DMS79 treated with DMSO at 0.1 percent for 48 hours (cell line): ENCODE measurements around the gene SYNE4.

Experiments
- DNase-seq: peaks from one replicate; lab custom pipeline; 2025; lab: John Stamatoyannopoulos, UW

Gene SYNE4

DNA sequence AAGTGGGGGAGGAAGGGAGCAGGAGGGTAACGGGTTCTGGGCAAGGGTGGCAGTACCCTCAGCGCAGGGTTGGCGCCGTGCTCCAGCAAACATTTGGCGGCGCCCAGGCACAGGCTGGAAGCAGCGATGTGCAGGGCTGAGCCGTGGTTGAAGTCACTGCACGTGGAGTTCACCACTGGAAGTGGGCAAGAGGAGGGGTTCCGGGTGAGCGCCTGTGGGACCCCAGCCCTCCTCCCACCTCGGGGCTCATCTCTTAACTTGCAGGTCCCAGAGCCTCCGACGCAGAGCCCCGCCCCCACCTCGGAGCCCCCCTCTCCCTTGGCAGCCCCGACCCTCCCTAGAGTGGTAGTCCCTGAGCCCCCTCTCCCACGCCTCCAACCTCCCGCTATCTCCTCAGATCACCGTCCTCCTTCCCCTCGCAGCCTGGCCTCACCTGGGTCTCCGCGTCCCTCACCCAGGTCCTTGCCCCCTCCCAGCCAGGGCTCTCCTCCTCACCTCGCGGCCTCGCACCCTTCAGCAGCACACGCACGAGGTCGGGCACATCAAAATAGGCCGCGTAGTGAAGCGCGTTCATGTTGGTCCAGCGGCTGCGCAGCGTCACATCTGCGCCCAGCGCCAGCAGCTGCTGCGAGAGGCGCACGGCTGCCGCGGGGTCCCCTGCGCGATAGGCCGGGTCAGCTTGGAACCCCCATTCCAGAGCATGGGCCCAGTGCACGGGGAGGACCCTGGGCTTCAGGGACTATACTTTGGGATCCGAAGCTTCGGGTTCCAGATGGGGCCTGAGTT is 17.7 kb upstream of the SYNE4 start:
- DNase-seq: no peak

DNA sequence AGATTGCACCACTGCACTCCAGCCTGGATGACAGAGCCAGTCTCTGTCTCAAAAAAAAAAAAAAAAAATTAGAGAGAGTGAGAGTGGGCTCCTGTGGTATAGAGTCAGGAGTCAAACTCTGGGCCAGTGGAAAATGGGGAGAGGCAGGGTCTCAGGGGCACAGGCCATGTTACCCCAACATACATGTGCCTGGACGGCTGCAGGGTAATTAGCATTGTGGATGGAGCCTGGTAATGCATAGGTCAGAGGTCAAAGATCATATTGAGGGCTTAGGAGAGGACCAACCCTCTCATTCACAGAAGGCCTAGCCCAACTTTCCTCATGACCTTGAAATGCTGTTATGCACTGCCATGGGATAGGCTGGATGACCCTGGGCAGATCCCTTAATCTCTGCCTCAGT is 16.9 kb upstream of the SYNE4 start:
- DNase-seq: no peak

DNA sequence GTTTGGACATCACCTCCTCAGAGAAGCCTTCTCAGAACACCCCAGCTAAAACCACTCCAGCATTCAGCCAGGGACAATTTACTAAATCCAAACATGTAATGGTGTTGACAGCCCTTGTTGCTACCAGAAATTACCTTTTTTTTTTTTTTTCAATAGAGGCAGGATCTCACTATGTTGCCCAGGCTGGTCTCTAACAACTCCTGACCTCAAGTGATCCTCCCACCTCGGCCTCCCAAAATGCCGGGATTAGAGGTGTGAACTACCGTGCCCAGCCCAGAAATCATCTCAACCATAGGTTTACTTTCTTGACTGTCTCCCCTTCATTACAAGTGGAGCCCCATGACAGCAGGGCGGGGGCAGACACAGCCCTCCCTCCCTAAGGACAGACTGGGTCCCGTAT is 14.8 kb upstream of the SYNE4 start:
- no peak for DNase-seq

DNA sequence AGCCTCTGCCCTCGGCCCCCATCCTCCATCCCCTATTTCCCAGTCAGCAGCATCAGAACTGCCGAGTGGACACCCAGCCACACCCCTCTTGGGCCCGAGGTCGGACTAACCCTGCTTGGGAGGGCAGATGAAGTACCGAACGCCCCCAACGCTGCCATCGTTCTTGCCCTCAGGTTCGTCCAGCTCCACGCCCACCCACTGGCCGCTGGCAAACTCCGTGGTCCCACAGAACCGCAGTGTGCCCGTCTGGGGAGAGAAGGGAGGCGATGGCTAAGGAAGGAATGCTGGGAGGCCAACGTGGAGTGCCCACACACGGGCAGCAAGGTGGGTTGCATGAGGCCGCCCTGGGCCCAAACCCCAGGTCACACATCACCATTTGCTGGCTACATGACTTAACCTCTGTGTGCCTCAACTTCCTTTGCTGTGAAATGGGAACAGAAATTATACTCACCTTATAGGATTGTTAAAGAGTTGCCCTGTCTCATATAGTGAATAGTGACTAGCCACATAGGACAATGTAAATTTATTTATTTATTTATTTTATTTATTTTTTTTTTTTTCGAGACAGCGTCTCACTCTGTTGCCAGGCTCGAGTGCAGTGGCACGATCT is 10.6 kb upstream of the SYNE4 start:
- DNase-seq: no peak

DNA sequence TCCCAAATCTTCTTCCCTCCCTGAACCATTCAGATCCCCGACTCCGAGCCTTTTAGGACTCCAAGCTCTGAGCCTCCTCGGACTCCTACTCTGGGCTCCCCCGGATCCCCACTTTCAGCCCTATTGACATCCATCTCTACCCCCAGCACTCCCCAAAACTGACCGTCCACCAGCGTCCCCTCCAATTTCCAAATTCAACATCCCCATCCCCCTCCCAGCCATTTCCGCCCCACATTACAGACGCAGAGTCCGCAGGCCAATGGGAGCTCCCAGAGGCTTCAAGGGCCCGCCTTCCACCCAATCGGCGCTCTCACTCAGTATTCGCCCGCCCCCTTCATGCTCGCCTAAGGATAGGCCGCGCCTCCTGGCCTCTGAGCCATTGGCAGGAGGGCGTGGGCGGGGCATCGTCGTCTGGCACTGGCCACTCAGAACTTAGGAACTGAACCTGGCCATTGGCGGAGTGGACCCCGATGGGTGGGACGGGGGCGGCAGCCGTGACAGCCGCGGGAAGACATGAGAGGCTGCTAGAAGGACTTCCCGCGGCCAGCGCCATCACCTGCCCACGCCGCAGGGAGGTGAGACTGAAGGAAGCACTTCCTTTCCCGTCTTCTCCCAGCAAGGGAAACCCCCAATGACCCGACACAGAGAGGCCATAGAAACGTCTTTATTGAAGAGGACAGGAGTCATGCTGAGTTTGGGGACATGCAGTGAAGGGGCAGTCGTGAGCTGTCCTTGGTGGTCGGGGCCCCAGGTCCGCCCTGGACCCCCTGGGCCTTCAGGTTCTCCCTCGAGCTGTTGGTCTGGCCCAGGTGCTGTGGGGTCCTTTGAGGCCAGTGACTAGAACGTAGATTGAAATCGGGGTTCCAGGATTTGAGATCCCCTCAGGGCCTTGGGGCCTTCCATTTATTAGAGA is 5.7 kb upstream of the SYNE4 start, which contains the start of gene ALKBH6:
Gene ALKBH6, minus strand, starts transcription at position 202 of the 913 bp plus-strand sequence. CDS start 816 bp downstream, outside the sequence.
- peak; percentile 98 for DNase-seq

DNA sequence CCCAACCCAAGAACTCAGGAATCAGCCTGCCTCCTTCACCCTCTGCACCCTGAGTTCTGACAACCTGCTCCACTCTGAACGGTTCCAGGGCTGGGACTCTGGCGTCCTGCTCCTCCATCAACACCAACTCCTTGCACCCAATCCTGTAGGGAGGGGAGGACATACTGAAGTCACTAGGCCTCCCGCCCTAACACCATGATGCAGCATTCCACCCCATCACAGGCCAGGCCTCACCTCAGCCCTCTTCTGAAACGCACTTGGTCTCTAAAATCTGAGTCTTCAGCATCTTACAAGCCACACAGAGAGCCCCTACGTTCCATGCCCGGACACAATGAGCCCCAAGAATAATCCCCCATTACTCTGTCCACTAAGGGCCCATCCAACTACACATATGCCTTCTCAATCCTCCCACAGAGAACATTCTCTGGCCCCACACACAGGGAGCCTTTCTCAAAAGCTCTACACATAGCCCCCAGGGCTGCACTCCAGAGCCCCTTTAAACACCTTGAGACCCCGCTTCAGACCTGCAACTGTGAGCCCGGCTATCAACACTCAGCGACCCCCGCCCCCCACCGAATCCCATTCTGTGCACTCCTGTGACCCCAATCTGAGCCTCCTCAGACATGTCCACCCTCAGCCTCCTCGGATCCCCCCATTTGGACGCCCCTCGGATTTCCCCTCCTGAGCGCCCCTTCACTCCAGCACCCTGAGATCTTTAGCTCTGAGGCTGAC is 4.8 kb upstream of the SYNE4 start:
- no peak for DNase-seq

DNA sequence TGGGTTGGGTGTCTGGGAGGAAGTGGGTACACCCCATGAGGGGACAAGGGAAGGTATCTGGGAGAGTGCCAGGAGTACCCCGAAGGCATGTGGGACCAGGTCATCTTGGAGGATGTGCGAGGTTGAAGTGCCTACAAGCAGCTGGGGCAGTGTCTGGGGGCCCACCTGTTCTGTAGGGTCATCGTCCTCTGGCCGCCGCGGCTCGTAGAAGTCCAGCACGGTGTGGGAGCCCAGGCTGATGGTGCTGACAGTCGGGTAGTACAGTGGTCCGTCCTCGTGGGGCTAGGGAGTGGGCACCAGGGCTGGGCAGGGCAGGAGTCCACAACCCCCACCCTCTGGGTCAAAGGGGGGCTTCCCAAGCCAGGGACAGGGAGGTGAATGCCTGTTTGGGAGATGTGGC is 1.8 kb upstream of the SYNE4 start:
- DNase-seq: no peak

DNA sequence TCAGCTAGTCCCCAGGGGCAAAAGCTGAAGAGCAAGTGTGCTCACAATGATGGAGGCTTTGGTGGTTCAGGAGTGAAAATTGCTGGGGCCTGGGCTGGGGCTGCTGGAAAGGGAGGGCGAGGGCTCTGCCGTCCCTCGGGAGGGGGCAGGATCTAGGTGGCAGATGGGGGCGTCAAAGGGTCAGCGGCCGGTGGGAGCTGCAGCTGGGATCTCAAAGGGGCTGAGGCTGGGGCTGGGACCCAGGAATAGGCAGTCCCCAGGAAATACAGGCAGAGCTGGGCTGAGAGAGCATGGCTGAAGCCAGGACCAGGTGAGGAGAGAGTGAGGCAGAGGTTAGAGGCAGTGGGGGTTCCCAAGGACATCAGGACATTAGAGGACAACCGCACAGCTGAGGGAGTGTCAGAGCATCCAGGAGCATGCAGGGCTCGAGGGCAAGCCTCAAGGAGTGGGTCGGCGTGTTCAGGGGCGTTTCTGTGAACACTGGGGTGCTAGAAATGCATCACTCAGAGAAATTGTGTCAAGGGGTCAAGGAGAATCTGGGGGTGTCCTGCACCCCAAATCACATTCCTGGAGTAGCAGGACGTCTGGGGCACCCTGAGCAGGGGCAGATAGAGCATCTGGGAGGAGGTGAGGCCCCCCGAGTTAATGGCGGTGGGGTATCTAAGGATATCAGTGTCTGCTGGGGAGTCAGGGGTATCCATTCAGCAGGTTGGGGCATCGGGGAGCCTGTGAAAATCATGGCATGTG is 1.2 kb upstream of the SYNE4 start:
- DNase-seq: no peak

DNA sequence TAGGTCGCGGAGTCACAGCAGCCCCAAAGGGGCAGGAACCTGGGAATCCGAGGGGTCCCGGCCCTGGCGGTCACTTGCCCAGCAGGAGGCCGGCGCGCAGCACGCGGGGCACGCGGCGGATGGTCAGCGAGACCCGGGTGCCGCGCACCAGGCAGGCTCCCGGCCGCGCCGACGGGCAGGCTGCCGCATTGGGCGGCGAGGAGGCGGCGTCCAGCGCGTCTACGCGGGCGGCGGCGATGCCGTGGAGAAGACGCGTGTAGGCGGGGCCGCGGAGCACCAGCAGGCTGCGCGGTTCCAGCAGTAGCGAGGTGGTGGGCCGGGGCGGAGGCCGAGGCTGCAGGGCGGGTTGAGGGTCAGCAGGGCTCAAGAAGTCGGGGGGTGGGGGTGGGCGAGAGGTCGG is 607 bp upstream of the SYNE4 start:
- peak; percentile 45 for DNase-seq

DNA sequence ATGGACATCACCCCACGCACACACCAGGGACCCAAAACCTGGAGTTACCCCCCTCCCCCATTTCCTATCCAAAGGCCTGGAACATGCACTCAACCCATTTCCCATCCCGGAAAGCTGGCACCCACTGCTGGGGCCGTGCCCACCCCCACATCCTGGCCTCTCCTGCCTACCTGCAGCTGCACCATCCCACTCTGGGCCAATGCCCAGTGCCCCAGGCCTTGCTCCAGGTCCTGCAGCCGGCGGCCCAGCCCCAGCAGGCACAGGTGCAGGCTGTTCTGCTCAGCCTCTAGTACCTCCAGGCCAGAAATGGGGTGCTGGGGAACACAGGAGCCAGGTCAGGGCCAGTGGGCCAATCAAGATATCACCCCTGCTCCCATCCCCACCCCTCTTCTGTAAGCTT is 1.7 kb downstream of the SYNE4 start:
- no peak for DNase-seq

DNA sequence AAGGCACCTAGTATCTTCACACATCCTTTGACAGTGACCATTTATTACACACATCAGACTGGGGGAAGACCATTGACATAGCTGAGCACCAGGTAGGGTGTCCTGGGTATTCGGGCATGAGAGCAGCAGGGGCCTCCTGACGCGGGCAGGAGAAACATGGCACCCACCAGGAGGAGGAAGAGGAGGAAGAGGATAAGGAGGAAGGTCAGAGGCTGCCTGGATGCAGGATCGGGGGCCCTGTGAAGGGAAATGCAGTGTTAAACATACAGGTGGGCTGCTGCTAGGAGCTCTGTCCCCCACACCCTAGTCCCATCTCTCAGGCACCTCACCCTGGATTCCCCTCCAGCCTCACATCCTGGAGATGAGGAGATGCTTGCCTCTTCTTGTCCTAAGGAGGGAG is 5.3 kb downstream of the SYNE4 start:
- no peak for DNase-seq

DNA sequence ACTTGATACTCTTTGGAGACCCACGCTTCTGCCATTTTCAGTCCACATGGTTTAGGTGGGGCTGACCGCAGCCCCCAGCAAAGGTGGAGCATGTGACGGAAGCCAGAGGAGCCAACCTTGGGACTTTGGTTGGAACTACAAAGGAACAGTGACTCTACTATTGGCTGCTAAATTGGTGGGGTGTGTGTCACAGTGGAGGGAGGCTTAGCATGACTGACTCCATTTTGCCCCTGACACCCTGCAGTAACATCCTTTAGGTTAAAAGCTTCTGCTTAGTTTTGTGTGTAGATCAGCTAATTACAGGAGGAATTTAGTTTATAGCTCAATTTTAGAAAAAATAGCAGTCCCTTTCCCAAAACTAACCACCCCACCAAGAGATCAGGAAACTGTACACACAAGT is 7.0 kb downstream of the SYNE4 start:
- no peak for DNase-seq

DNA sequence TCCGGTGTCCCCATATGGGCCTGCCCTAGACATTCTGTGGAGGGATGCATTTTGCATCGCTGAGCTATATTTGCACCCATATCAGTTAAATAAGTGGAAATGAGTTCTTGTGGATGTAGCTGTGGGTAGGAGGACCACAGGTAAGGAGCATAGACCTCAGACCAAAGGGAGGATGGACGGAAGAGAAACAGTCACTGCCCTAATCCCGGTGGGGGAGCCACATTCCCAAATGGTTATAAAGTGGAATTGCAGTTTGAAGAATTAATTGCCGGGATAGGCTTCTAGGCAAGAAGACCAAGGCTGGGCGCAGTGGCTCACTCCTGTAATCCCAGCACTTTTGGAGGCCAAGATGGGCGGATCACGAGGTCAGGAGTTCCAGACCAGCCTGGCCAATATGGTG is 11.8 kb downstream of the SYNE4 start:
- no peak for DNase-seq

DNA sequence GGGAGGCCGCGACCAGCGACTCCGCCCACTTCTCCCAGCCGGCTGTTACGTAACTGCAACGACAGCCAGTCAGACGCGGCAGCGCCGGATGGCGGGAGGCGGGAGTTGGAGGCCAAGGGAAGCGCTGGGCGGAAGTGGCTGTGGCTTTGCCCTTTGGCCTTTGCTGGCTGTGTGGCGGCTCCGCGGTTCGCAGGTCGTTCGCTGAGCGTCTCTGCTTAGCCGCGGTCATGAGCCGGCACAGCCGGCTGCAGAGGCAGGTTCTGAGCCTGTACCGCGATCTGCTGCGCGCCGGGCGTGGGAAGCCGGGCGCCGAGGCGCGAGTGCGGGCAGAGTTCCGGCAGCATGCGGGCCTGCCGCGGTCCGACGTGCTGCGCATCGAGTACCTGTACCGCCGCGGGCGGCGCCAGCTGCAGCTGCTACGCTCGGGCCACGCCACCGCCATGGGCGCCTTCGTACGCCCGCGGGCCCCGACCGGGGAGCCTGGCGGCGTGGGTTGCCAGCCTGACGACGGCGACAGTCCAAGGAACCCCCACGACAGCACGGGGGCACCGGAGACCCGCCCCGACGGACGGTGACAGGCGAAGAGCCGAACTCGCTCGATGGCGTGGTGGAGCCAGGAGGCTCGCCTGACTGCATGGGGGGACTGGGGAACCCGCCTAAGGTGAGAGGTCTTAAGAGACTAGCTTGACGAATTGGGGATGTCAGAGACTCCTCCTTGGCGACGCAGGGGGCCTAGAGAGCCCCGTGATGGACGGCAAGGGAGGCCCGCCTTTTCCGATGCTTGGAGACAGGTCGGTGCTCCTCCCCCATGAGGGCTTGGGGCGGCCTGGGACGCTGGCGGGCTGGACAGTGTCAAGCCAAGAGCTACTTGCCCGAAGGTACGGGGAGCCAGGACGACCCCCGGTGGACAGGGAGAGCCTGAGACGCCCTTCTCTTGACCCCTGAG is 13.3 kb downstream of the SYNE4 start, which contains the start of gene SDHAF1:
Gene SDHAF1, plus strand, starts transcription at position 141 of the 946 bp plus-strand sequence. Its CDS starts 87 bp downstream, at position 228.
- DNase-seq: peak; percentile 94

DNA sequence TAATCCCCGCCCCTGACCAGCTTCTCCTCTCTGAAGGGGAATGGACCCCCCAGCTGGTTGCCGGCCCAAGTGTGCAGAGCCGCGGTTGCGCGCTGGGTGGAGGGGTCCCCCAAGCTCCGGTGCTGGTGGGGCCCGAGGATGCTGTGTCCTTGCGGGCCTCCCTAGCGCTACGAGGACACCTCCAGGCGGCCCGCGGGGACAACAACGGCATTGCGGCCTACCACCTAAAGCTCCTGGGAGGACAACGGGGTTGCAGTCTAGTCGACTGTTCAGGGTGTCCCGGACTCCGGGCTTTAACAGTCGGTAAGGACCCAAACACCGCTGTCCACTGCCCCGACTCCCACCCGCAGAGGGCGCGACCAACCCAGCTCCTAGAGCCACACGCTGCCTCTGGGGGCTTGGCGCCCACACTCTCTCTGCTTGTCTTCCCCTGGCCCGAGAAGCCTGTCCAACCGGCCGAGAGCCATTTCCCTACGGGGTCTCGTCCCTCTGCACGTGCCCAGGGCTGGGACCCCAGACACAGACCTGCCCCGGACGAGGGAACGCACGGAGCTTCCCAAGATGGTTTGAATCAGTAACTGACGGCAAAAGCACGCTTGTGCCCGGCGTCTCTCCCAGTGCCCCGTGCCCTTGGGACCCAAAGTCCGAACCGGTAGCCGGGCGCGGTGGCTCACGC is 14.6 kb downstream of the SYNE4 start:
- no peak for DNase-seq

DNA sequence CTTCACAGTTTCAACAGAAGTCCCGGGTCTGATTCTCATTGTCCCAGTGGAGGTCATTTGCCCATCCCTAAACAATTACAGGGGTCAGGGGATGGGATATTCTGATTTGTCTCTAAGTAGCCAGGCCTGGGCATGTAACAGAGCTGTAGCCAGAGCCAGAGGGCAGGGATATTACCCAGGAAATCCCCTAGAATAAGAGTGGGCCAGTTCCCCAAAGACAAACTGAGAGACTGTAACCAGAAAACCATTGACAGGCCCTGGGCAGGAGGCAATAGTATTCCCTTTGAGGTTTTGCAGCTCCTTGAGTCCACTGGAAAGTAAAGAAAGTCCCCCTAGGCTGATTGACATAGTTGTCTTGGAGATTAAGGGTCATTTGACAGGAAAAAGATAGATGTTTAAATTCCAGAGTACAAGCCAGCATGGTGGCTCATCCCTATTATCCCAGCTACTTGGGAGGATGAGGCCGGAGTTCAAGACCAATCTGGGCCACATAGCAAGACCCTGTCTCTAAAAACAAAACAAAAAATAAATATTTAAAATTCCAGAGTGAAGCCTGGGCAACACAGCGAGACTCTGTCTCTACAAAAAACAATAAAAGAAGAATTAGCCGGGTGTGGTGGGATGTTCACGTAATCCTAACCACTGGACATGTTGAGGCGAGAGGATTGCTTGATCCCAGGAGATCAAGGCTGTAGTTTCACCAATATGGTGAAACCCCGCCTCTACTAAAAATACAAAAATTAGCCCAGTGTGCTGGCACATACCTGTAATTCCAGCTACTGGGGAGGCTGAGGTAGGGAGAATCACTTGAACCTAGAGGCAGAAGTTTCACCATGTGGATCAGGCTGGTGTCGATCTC is 15.5 kb downstream of the SYNE4 start:
- DNase-seq: no peak

DNA sequence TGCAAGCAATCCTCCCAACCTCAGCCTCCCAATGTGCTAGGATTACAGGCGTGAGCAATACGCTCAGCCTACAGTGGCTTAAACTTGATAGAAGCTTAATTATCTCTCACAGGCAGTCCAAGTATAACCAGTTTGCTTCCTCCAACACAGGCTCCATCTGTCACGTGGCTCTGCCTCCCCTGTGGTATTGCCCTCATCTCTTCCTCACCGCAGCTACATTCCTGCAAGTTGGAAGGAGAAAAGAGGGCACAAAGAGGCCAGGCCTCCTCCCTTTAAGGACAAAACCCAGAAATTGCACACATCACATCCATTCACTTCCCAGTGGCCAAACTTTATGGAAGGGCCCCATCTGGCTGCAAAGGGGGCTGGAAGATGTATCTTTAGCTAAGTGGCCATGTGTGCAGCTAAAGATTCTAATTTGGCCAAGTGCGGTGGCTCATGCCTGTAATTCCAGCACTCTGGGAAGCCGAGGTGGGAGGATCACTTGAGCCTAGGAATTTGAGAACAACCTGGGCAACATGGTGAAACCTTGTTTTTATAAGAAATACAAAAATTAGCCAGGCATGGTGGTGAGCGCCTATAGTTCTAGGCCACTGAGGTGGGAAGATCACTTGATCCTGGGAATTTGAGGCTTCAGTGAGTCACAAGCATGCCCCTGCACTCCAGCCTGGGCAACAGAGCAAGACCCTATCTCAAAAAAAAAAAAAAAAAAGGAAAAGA is 16.7 kb downstream of the SYNE4 start:
- DNase-seq: no peak
